ENCODE measurements around the gene B4GALT6. TPM values are rescaled to one million over a fixed set of nuclear protein-coding genes. Genes with fewer than 3 reads are reported as not detected.
A peak's percentile ranks its signal among the peaks of the same experiment; 100 is the strongest.

The B4GALT6 gene
- polyA plus RNA-seq, 1 donor (not counting 4 experiments of a cell fraction or from before 2014, with no cell fraction given), result 7.1 TPM

GRCh38 chr18:31603315-31603714 is 81.1 kb downstream of the B4GALT6 start:
- TF ChIP-seq EZH2 (IDR thresholded peaks at IDR 0.05; ENCODE audit: low read length) (no peak), CTCF (optimal IDR thresholded peaks at IDR 0.05 in 1 of 3, IDR thresholded peaks at IDR 0.05 in 1 of 3, conservative IDR thresholded peaks at IDR 0.05 in 1 of 3; ENCODE audit: extremely low read depth in 1 of 3, insufficient read depth in 2 of 3, low read length in 3 of 3) (no peak)
- H3K4me1 ChIP-seq (ENCODE audit: control insufficient read depth, extremely low read depth, insufficient read depth, low read length), result peaks cover 3% of the 10 kb centered on the region

GRCh38 chr18:31598021-31598805 is 86.2 kb downstream of the B4GALT6 start:
- H3K4me3 ChIP-seq (ENCODE audit: control insufficient read depth in 2 of 3, extremely low read depth in 1 of 3, insufficient read depth in 2 of 3, low read depth in 1 of 3, low read length in 3 of 3), result no peak overlapping the region
- no peaks in the 10 kb centered on the region for H3K27me3 ChIP-seq (ENCODE audit: control insufficient read depth, extremely low read depth, insufficient read depth, low read length)
- no peaks in the 10 kb centered on the region for H3K79me2 ChIP-seq (ENCODE audit: control insufficient read depth, insufficient read depth, low read length)
- H2AFZ ChIP-seq (ENCODE audit: control insufficient read depth, low read length), result no peak overlapping the region
- H3K4me2 ChIP-seq (ENCODE audit: control insufficient read depth, extremely low read depth, insufficient read depth, low read depth, low read length), result no peak overlapping the region
- no peak for TF ChIP-seq EZH2 (IDR thresholded peaks at IDR 0.05; ENCODE audit: low read length)
- TF ChIP-seq CTCF (optimal IDR thresholded peaks at IDR 0.05 in 1 of 3, IDR thresholded peaks at IDR 0.05 in 1 of 3, conservative IDR thresholded peaks at IDR 0.05 in 1 of 3; ENCODE audit: extremely low read depth in 1 of 3, insufficient read depth in 2 of 3, low read length in 3 of 3), result no peak
- H3K4me1 ChIP-seq (ENCODE audit: control insufficient read depth, extremely low read depth, insufficient read depth, low read length), result peaks cover 2% of the 10 kb centered on the region
- H3K36me3 ChIP-seq (ENCODE audit: control insufficient read depth in 2 of 2, extremely low read depth in 1 of 2, insufficient read depth in 2 of 2, low read length in 2 of 2), result no peaks in the 10 kb centered on the region
- no peak overlapping the region for H3K9ac ChIP-seq (ENCODE audit: control insufficient read depth, extremely low read depth, insufficient read depth, low read length)
- H3K9me3 ChIP-seq (ENCODE audit: control insufficient read depth, low read depth, low read length), result no peaks in the 10 kb centered on the region
- no peaks in the 10 kb centered on the region for H4K20me1 ChIP-seq (ENCODE audit: control insufficient read depth, extremely low read depth, insufficient read depth, low read length)
- FAIRE-seq, result no peak
- dilution Hi-C loops (cut with MboI; ENCODE audit: extremely low pct_ligation_motif_present, low sequenced_read_pairs), result no loop called here
- DNase-seq (ENCODE audit: low read depth, low spot score), result no peak
- no peak overlapping the region for H3K27ac ChIP-seq (ENCODE audit: control insufficient read depth, insufficient read depth, low read length)
- H3K9me1 ChIP-seq (ENCODE audit: control insufficient read depth, extremely low read depth, insufficient read depth, low read length), result no peaks in the 10 kb centered on the region

More at GRCh38 chr18:31603315-31603714, 81.1 kb downstream of the B4GALT6 start:
- H3K79me2 ChIP-seq (ENCODE audit: control insufficient read depth, insufficient read depth, low read length), result no peaks in the 10 kb centered on the region
- H3K9me1 ChIP-seq (ENCODE audit: control insufficient read depth, extremely low read depth, insufficient read depth, low read length), result no peaks in the 10 kb centered on the region
- H3K36me3 ChIP-seq (ENCODE audit: control insufficient read depth in 2 of 2, extremely low read depth in 1 of 2, insufficient read depth in 2 of 2, low read length in 2 of 2), result no peaks in the 10 kb centered on the region
- dilution Hi-C loops (cut with MboI; ENCODE audit: extremely low pct_ligation_motif_present, low sequenced_read_pairs), result no loop called here
- H3K9me3 ChIP-seq (ENCODE audit: control insufficient read depth, low read depth, low read length), result no peaks in the 10 kb centered on the region
- H3K27ac ChIP-seq (ENCODE audit: control insufficient read depth, insufficient read depth, low read length), result no peak overlapping the region
- no peak overlapping the region for H2AFZ ChIP-seq (ENCODE audit: control insufficient read depth, low read length)
- DNase-seq (ENCODE audit: low read depth, low spot score), result no peak
- FAIRE-seq, result peak; percentile 74
- H4K20me1 ChIP-seq (ENCODE audit: control insufficient read depth, extremely low read depth, insufficient read depth, low read length), result no peaks in the 10 kb centered on the region
- H3K4me2 ChIP-seq (ENCODE audit: control insufficient read depth, extremely low read depth, insufficient read depth, low read depth, low read length), result no peak overlapping the region
- H3K9ac ChIP-seq (ENCODE audit: control insufficient read depth, extremely low read depth, insufficient read depth, low read length), result no peak overlapping the region
- H3K4me3 ChIP-seq (ENCODE audit: control insufficient read depth in 2 of 3, extremely low read depth in 1 of 3, insufficient read depth in 2 of 3, low read depth in 1 of 3, low read length in 3 of 3), result no peak overlapping the region
- no peaks in the 10 kb centered on the region for H3K27me3 ChIP-seq (ENCODE audit: control insufficient read depth, extremely low read depth, insufficient read depth, low read length)

All from keratinocyte (primary cell).